CD4-positive, alpha-beta T cell treated with Interleukin-15 for 1 hour (primary cell): ENCODE data around the gene HPCAL1.
A peak's percentile ranks its signal among the peaks of the same experiment; 100 is the strongest.
"Not testable (repeated sequence)": the region's sequence is repeated elsewhere in the genome, so short reads cannot be mapped to it uniquely, and the experiment has no call there.

Experiments
- DNase-seq: peaks from one replicate; pipeline ENCODE4 v3.0.0-alpha.2; 2020

Gene HPCAL1

DNA sequence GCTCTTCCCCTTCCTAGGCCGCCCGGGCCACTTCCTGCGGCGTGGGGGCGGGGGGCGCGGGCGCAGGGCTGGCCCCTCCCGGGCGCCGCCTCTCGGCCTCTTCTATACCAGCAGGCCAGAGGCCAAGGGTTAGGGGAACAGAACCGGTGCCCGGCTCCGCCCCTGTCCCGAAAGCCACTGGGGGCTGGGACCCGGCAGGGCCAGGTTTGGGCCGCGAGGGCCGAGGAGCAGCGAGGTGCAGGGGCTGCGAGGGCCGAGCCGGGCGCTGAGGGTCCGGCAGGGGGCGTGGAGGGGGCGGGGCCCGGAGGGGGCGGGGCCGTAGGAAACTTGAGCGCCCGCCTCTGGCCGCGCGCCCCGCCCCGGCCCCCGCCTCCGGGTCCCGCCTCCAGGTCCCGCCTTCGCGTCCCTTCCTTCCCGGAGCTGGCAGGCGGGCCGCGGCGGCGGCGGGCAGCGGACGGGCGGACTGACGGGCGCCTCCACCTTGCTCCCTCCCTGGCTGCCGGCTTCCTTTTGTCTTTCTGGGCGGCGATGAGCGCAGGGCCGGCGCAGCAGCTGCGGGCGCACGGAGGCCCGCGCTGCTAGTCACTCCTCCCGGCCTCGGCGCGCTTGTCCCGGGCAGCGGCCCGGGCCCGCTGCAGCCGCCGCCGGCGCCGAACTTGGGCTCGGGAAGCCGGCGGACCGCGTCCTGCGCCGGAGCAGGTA, at the start of gene HPCAL1:
TSS of gene HPCAL1 (plus strand) at position 426 of the 702 bp plus-strand sequence. CDS start 116,854 bp downstream, outside the sequence.
- DNase-seq = peak; percentile 88

DNA sequence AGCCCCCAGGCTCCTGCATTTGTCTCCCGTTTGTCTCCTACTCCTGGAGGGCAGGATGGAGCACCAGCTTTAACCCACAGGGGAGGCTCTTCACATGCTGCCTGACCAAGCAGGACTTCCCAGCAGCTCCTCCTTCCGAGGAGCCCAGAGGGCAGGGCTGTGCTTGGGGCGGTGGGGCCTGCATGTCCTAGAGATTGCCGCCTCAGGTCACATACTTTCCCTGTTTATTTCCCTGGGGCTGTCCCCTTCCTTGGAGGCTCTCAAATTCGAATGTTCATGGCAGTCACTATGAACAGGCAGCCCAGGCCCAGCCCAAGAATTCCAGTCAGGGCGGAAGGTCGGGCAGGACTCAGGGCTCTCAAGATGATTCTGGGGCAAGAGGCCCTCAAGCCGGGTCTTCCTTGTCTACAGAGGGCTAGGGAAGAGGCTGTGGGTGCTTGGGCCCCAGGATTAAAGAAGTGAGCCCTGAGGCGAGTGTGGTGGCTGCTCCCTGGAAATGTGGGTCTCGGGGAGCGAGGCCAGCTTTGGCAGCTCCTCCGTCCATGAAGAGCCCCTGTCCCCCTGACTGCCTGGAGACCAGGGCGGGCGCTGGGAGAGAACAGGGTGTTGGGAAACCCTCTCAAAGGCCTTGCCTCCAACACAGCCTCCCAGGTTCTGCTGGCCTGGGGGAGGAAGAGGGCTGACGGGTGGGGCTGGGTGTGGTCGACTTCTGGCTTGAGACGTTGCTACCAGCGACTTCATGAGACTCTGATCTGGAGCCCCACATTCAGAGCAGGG, 48.9 kb upstream of the HPCAL1 start:
- DNase-seq = peak; percentile 15

DNA sequence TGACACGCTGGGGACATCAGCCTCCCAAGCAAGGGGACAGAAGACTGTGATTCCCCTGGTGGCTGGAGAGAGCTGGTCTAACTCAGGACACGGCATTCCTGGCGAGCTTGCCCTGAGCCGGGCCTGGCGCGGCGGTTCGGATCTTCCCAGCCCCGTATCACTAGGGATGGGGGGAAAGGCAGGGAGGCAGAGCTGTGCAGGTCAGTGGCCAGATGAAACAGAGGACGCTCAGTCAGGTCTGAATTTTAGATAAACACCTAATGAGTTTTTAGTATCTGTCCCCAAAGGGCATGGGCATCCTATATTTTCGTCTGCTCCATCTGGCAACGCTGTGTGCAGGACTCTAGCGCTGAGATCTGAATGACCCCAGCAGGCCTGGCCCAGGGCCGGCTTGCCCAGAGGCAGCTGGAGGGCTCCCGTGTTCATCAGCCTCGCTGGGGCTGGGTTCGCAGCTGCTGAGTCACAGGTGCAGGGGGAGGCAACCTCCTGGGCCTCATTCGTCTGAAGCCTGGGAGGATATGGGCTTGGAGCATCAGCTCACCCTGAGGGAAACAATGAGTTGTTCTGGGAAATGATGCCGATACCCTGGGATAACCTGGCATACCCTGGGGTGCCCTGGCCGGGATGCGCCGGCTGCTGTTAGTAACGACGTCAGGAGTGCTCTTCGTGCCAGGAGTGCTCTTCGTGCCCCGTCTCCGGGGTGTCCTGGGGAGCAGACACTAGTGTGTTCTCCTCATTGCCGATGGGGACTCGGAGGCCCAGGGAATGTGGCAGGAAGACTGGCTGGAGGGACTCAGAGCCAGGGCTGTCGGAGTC, 48.1 kb upstream of the HPCAL1 start:
- DNase-seq = peak; percentile 13

DNA sequence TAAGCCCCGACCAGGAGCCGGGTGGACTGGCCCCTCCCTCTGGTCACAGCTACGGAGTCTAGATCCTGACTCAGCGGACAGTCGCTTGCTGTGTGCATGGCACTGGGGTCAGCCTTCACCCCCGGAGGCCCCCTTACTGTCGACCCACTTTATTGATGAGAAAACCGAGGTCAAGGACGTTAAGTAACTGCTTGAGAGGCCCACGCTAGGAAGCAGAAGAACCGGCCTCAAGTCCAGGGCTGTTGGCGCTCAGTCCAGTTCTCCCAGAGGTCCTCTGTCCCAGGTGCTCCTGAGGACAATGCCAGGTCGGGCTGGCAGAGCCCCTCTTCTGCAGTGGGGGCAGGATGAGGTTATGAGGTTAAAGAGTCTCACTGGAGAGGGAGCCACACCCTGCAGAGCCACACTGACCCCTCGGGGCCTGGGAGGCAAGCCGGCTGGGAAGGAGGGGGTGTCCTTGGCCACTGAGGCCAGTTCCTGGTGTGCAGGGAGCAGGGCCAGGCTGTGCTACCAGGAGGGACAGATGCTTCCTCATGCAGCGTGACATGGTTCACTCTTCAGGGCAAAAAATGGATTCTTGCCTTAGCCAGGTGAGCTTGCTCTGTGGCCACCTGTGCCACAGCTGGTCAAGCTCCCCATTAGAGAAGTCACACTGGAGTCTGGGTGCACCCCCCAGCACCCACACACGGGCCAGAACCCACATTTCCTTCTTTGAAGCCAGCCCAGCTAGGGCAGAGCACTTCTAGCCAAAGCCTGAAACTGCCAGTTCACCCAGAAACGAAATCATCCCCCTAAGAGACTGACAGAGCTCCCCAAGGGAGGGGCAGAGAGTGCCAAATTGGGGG, 47.3 kb upstream of the HPCAL1 start:
- DNase-seq = peak; percentile 12

DNA sequence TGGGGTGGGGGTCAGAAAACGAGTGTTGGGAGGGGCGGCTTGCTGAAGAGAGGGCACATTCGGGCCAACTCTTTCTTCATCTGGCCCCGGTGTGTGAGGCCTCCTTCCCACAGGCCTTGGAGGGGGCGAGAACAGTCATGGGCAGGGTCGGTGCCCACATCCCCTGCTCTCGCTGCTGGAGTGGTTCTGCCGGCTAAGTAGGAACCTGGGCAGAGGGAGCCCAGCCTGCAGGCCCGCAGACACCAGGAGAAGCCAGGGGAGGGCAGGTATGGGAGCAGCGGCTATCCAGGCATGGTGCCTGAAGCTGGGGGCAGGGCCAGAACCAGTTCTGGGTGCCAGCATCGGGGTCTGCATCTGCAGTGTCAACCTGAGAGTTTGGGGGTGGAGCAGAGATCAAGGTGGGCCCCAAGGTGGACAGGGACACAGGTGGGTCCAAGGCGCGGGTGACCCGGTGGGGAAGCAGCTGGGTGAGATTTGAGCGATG, 46.6 kb upstream of the HPCAL1 start:
- DNase-seq = peak; percentile 7

DNA sequence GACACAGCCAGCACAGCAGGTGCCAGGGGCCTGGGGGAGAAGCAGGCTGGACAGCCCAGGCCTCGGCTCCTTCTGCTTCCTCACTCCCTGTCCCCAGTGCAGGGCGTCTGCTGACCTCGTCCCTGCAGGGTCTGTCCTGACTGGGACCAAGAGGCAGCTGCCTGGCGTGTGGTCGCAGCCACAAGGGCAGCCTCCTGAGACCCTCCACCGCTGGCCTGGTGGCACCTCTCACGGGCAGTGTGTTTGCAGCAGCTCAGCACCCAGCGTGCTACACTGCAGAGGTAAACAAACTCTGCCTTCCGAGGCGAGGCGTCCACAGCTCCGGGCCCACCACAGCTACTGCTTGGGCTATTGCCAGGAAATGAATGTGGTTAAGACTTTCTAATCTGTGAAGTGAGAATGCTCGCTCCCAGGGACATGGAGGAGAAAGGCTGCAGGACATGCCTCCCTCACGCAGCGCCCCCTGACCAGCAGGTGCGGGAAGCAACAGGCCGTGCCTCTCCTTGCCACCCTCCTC, 46.1 kb upstream of the HPCAL1 start:
- peak; percentile 6 for DNase-seq

DNA sequence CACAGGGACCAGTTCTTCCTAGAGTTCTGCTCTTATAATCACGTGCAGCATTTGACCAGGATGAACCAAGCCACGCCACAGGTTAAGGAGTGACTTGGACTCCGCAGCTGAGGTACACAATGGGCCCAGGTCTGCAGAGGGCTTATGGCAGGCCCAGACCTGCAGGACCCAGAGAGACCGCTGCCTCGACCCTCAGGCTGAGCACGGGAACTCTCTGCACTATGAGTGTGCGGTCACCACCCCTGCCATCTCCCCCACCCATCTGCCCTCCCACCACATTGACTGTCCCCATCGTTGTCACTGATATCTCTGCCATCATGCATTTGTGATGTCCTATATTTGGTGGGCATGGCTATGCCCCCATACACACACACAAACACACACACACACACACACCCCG, 45.7 kb upstream of the HPCAL1 start:
- peak; percentile 2 for DNase-seq

DNA sequence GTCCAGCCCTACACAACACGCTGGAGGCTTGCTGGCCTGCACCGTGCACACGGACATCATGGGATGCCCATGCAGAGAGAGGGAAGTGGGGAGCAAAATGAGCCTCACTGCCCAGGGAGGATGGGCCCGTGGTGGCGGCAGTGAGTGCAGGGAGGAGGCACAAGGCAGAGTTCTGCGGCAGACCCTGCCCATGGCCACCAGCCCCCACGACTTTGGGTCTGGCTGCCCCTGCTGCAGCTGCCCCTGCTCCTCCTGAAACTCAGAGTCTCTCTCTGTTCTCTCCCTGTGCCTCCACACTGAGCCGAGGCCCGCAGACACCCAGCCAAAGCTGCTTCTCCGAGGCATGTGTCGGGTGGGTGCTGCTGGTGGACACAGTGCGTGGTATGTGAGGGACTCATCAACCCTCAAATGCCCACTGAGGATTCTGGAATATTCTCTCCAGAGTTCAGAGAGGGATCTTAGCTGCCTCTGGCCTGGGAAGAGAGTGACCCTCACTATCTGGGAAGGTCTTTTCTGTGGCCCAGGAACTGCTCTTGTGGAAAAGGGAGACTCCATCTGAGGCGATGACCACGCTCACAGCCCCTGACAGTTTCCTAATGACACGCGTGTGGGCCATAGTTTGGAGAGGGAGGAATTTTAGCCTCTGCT, 45.1 kb upstream of the HPCAL1 start:
- peak; percentile 7 for DNase-seq

DNA sequence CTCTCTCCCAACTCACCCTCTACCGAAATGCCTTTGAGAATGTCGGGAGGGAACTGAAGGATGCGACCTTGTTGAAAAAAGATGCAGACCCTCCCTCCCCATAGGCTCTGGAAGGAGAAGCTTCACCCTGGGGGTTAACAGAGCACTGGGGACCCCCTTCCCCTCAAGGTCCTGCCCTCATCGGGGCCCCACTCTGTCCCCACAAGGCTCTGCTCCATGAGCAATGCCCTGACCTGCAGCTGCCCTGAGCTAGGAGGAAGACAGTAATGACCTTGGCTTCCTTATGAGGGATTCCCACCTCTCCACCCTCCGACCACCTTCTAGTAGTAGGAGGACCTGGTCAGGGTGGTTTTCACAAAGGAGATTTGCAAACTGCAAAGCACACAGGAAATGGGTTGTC, 44.4 kb upstream of the HPCAL1 start:
- no peak for DNase-seq

DNA sequence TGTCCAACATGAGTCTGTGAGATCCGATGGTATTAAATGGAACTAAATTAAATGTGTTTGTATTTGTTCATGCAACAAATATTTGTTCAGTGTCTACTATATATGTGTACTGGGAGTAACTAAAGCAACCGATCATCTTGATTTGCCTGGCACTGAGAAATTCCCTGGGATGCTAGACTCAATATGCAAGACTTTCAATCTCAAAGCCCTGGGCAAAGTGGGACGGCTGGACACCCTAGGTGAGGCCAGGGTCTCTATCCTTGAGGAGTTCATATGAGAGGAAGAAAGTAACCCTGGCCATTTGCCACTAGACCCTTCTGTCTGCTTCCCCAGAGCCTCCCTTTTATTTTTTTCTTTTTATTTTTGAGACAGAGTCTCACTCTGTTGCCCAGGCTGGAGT, 44.0 kb upstream of the HPCAL1 start:
- DNase-seq = peak; percentile 11

DNA sequence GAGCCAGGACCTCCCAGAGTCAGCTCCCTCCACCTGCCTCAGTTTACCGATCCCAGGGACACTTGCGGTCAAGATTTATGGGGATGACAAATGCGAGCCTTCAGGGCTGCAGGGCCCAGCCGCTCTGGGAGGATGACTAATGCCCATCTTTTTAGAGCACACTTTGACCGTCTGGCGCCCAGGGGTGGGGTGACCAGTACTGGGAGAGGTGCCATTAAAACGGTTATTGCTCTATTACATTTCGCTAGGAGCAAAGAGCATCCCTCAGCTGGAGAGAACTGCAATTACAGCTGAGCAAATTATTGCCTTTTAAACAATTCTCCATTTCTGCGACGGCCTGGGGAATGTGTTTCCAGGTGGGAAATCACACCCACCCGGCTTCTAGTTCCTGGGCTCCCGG, 42.6 kb upstream of the HPCAL1 start:
- no peak for DNase-seq

DNA sequence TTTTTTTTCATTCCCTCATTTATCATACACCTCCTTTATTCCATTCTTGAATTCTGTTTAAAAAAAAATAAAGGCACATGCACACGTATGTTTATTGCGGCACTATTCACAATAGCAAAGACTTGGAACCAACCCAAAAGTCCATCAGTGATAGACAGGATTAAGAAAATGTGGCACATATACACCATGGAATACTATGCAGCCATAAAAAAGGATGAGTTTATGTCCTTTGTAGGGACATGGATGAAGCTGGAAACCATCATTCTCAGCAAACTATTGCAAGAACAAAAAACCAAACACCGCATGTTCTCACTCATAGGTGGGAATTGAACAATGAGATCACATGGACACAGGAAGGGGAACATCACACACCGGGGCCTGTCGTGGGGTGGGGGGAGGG, 39.2 kb upstream of the HPCAL1 start:
- not testable (repeated sequence) for DNase-seq

DNA sequence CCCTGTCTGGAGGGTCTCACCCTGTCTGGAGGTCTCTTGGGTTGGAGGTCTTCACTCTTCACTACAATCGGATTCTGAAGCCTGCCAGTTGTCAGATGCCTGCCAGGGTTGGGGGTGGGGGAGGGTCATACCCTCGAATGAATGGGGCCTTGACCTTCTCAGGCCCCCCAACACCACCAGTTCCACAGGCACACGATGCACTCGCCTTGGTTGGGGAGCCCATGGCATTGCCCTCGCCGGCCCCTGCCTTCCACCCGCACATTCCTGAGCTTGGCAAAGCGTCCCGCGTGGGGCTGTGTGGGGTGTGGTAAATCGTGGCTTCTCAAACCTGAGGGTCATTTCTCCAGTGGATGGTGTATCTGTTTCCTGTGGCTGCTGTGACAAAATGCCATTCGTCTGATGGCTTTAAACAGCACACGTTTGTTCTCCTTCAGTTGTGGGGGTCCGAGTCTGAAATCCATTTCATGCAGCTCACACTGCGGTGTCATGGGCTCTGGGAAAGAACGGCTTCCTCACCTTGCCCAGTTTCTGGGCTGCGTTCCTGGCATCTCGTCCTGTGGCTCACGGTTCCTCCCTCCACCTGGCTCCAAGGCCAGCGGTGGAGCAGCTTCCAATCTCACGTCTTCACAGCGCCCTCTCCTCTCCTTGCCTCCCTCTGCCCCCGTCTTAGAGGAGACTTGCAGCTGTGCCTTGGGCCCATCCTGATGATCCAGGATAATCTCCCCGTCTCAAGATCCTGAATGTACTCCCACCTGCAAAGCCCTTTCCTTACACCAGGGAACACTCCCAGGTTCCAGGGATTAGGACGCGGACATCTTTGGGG, 38.0 kb upstream of the HPCAL1 start:
- DNase-seq = peak; percentile 5

DNA sequence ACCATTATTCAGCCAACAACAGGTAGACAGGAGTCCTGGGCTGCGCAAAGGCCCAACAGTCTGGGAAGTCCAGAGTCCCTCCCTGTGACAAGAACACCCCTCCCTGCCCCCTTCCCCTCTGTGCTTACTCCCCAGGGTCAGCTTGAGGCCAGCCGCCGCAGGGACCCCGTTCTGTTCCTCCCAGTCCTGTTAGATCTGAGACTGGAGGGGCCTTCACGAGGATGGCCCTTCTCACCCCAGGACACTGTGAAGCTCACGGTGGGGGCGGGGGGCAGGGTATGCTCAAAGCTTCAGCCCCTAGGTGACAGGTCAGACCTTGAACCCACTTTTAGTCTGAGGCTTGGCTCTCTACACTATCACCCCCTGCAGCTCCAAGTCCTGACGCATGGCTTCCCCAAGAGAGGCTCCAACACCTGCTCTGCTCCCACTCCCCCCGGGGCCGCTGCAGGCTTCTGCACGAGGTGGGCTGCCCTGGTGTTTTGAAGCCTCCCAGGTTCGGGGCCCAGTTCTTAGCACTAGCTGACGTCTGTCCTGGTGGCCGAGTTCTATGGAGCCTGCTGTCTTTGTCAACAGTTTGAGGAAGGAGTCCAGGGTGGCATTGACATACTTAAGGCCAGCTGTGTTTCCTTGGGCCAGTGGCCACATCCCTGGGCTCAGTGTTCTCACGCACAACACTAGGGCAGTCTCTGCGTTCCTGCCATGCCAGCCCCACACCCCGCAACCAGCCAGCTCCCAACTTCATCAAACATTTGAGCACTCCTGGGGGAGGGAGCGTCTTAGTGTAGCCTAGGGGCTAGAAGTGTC, 37.2 kb upstream of the HPCAL1 start:
- peak; percentile 4 for DNase-seq

DNA sequence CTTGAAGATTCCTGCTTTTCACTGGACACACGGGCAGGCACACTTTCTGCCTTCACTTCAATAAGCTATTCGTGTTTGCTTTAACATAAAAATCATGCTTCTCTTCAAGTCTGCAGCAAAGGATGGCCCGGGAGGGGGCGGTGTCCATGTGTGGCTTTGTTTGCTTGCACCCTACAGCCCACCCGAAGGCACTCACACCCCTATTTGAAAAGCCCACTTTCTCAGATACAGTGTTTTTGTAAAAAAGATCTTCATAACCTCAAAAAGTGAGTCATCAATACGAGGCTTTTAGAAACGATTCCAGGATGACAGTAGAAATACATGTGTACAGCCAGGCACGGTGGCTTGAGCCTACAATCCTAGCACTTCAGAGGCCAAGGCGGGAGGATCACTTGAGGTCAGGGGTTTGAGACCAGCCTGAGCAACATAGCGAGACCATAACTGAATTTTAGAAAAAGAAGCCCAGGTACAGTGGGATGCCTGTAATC, 36.5 kb upstream of the HPCAL1 start:
- DNase-seq = peak; percentile 9

DNA sequence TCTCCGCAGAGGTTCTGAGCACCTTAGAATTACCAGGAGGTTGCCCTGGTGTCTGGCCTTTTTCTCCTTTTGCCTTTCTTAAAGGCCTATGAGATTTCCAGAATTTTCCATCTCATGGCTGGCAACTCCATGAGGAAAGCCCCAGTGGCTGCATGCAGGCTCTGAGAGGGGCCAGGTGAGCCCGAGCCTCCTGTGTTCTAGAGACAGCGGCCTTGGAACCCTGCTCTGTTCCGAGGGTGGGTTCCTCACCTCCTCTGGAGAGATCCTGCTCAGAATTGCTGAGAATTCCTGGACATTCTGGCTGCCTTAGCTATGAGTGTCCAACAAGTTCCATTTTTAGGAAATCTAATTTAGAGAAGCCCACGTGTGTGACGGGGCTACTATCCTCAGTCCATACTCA, 35.7 kb upstream of the HPCAL1 start:
- DNase-seq = no peak

DNA sequence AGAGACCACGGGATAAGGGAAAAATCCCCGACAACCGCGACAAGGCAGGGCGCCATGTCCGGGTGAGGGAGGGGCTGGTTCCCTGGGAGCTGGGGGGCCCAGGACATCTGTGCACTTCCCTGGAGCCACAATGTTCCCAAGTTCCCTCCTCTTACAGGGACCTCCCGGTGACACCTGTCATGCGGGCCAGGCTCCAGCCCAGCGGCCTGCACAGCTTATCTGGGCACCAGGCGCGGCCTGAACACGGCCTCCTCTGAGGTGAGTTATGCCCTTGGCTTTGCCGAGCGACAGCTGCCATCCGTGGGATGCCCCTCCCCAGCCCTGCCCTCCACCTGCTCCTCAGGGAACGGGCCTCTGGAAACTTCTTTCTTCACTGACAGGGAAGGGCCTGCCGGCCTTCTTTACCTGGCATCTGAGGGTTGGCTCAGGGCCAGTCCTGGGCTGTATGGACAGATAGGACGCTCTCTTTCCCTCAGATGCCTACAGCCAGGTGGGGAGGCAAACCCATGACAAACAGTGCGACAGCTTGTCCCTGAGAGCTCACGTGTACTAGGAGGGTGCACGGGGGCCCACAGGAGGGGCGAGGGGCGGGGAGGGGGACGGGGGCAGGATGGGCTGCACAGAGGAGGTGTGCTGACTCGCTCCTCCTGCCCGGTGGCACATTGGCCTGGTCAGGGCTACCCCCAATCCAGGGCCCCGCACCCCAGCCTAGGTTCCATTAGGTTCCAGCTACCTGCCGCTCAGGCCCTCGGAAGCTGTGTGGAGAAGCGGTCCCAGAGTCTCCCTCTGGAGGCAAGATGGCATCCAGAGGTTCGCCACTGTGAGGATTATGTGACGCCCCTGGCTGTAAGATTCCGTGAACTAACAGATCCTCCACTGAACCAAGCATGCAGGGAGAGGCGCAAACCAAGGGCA, 34.9 kb upstream of the HPCAL1 start:
- peak; percentile 13 for DNase-seq

DNA sequence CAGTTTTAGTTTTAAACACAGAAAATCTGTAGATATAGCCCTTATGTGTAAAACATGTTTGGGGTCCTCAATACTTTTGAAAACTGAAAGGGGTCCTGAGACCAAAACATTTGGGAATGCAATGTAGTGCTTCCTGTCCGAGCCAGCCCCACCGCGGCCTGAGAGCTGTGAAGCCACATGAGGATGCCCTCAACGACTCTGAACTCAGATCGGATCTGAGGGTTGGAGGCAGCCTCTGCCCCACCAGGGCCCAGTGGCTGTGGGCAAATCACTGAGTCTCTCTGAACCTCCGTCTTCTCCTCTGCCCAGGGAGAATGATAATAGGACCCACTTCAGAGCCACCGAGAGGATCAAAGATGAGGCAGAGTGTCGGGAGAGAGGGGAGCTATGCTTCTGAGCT, 33.4 kb upstream of the HPCAL1 start:
- no peak for DNase-seq
